Activated CD4-positive, alpha-beta T cell treated with anti-CD3 and anti-CD28 coated beads, Interleukin-2, amount 50 U/mL, for 4 hours (primary cell): Measurements from ENCODE around the gene NBPF14.
"Not testable (repeated sequence)": the region's sequence is repeated elsewhere in the genome, so short reads cannot be mapped to it uniquely, and the experiment has no call there.

Experiments used
- DNase-seq, 2 experiments: peaks; one replicate each; pipeline ENCODE4 v3.0.0-alpha.2; 2020

NBPF14 gene

GRCh38 chr1:148595911-148596310 is at the start of gene NBPF14:
TSS of gene NBPF14 (minus strand) at chr1:148596011. CDS start at chr1:148595717, 294 bp downstream.
- DNase-seq: not testable (repeated sequence)

- not testable (repeated sequence) for DNase-seq
Observed at GRCh38 chr1:148625451-148625850, 29.6 kb upstream of the NBPF14 start.

GRCh38 chr1:148618216-148618615 is 22.4 kb upstream of the NBPF14 start:
- not testable (repeated sequence) for DNase-seq

- DNase-seq: not testable (repeated sequence)
Observed at GRCh38 chr1:148605266-148605665, 9.5 kb upstream of the NBPF14 start.

- not testable (repeated sequence) for DNase-seq
Observed at GRCh38 chr1:148595360-148595759, 451 bp downstream of the NBPF14 start.

GRCh38 chr1:148591098-148591497 is 4.7 kb downstream of the NBPF14 start:
- DNase-seq: not testable (repeated sequence)

GRCh38 chr1:148532158-148532557 is 63.7 kb downstream of the NBPF14 start:
- DNase-seq: not testable (repeated sequence)

GRCh38 chr1:148529101-148529567 is 66.7 kb downstream of the NBPF14 start:
- peak; percentile 59 to 61 for DNase-seq

GRCh38 chr1:148528591-148528990 is 67.2 kb downstream of the NBPF14 start:
- DNase-seq: not testable (repeated sequence)

- DNase-seq: not testable (repeated sequence)
Observed at GRCh38 chr1:148526587-148526986, 69.2 kb downstream of the NBPF14 start.

GRCh38 chr1:148523205-148524144 is 72.3 kb downstream of the NBPF14 start:
- not testable (repeated sequence) for DNase-seq

- DNase-seq: peak; percentile 84 to 87
Observed at GRCh38 chr1:148522561-148523204, 73.1 kb downstream of the NBPF14 start.

GRCh38 chr1:148522072-148522471 is 73.7 kb downstream of the NBPF14 start:
- DNase-seq: peak; percentile 73 to 79

- not testable (repeated sequence) for DNase-seq
Observed at GRCh38 chr1:148514310-148514709, 81.5 kb downstream of the NBPF14 start.

GRCh38 chr1:148512571-148513184 is 83.1 kb downstream of the NBPF14 start:
- DNase-seq: not testable (repeated sequence)

GRCh38 chr1:148493933-148494332 is 101.9 kb downstream of the NBPF14 start:
- DNase-seq: not testable (repeated sequence)

GRCh38 chr1:148483029-148483428 is 112.8 kb downstream of the NBPF14 start, which contains the start of gene PPIAL4G:
TSS of gene PPIAL4G (minus strand) at chr1:148483302. CDS start at chr1:148483252, 50 bp downstream.
- not testable (repeated sequence) for DNase-seq
